Sigmoid colon (tissue), 7 donors: ENCODE data around the gene CCDC90B. TPM values are rescaled to one million over a fixed set of nuclear protein-coding genes. Genes with fewer than 3 reads are reported as not detected.
"Not testable (repeated sequence)": the region's sequence is repeated elsewhere in the genome, so short reads cannot be mapped to it uniquely, and the experiment has no call there.

Experiments
- DNase-seq: peaks from one replicate; pipeline ENCODE4 v3.0.0-alpha.2; 2019
- H3K27ac ChIP-seq, 4 donors: fragments of 200-600 bp; sonication (generic); one replicate each; pipeline ENCODE4 v1.5.1; 2016 to 2019; ENCODE audit warnings: mild to moderate bottlenecking in 1 of 4
- H3K27me3 ChIP-seq, 3 donors: fragments of 200-600 bp; sonication (generic); one replicate each; pipeline ENCODE4 v1.5.1; 2019; ENCODE audit warnings: mild to moderate bottlenecking in 1 of 3
- H3K36me3 ChIP-seq, 4 donors: fragments of 200-600 bp; sonication (generic); one replicate each; pipeline ENCODE4 v1.5.1; 2016 to 2019
- H3K4me1 ChIP-seq, 4 donors: fragments of 200-600 bp; sonication (generic); one replicate each; pipeline ENCODE4 v1.5.1; 2017 to 2019
- H3K4me3 ChIP-seq, 4 donors: fragments of 200-600 bp; sonication (generic); one replicate each; pipeline ENCODE4 v1.5.1; 2017 to 2019; ENCODE audit warnings: mild to moderate bottlenecking in 2 of 4, moderate library complexity in 1 of 4
- H3K9me3 ChIP-seq, 4 donors: fragments of 200-600 bp in 3 of 4; sonication (generic) in 3 of 4; one replicate each; pipeline versions ENCODE4 v1.5.1 to v1.6.1; 2013 to 2019
- EP300 ChIP-seq, 4 donors: sonication (generic); formaldehyde crosslinking; IDR thresholded peaks; one replicate each; pipeline ENCODE4 v1.6.1; 2017; ENCODE audit warnings: antibody characterized with exemption in 4 of 4
- POLR2A ChIP-seq, 2 donors: fragments of 450-650 bp; IDR thresholded peaks; one replicate each; pipeline ENCODE4 v1.6.1; 2016; ENCODE audit warnings: antibody characterized with exemption in 2 of 2, mild to moderate bottlenecking in 2 of 2, moderate library complexity in 2 of 2
- POLR2AphosphoS5 ChIP-seq, 4 donors: sonication (generic); formaldehyde crosslinking; IDR thresholded peaks; one replicate each; pipeline ENCODE4 v1.6.1; 2017; ENCODE audit warnings: antibody characterized with exemption in 4 of 4
- WGBS, 2 donors: extraction: QIAGEN DNeasy Blood & Tissue Kit; methylation state at CpG; one replicate each; pipeline ENCODE4 v1.1.7; 2013; 5-methylcytosine and 5-hydroxymethylcytosine counted together
- intact Hi-C: fragments of 100-400 bp; cut with DNase I; formaldehyde crosslinking; loops from one replicate; pipeline ENCODE4 v1.15.1; 2023
- polyA plus RNA-seq, 3 donors: library from polyadenylated mRNA; stranded (reverse); fragments of 200-250 nt; gene quantifications; one replicate each; pipeline ENCODE4 v1.2.3, GENCODE V29; 2013
- total RNA-seq, 4 donors: library from RNA; depleted of rRNA; stranded (reverse); fragments of >200 nt; gene quantifications; one replicate each; pipeline ENCODE4 v1.1.0, GENCODE V29; 2016
- TF ChIP-seq, protein P1 (sequence below), 4 experiments: fragments of 450-650 bp in 3 of 4; fragments of 200-600 bp in 1 of 4; IDR thresholded peaks; one replicate each; pipeline ENCODE4 v1.5.1; 2016 to 2019; ENCODE audit warnings: antibody characterized with exemption in 4 of 4, mild to moderate bottlenecking in 3 of 4, moderate library complexity in 2 of 4
- donor health status: healthy with polysubstance abuse.
- donor health status: Bipolar disorder and iron deficiency.
- donor health status: healthy.

CCDC90B gene
- total and polyA plus RNA-seq, 7 donors = 28.6 to 51.3 (median 44.4) TPM

DNA sequence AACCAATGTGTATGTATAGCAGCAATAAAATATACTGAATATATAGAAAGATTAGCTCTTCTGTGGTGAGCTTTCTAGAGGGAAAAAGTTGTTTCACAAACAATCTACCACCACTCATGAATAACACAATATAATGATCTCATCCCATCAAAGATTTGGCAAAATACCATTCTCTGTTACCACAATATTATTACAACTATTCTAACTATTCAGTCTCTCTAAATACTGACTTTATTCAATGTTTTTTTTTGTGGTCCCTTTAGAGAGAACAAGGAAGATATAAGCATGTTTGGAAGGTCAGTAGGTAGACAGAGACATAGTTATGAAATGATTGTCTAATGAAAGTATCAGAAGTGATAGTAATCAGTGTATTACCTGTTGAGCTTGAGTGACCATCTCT lies 7.8 kb downstream of the CCDC90B start:
- H3K36me3 ChIP-seq = peaks cover 0 to 68% (median 4%) of the 10 kb centered on the region in 4 donors

DNA sequence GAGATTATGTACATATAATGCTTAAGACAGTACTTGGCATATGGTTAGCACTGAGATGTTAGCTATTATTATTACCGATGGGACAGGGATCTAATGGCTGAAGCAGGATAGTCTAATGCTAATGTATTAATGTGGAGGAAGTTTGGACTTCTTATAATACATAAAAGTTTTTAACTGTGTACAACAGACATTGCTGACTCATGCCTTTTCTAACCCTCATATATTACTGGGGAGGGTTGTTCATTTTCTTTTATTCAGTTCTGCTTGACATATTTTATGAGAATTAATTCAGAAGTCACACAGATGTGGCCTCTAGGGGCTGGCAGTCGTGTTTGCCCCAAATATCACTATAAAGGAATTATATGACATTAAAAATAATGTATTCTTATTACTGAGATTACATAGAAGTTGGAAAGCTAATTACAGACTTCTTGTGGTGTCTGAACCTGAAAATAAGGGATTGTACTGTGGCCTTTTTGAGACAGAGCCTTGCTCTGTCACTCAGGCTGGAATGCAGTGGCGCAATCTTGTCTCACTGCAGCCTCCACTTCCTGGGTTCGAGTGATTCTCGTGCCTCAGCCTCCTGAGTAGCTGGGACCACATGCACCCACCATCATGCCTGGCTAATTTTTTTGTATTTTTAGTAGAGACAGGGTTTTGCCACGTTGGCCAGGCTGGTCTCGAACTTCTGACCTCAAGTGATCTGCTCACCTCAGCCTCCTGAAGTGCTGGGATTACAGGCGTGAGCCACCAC lies 10.1 kb downstream of the CCDC90B start:
- intact Hi-C loops = no loop called here
- no peak for TF ChIP-seq POLR2AphosphoS5 (IDR thresholded peaks at IDR 0.05)
- TF ChIP-seq POLR2A (IDR thresholded peaks at IDR 0.05) = no peak
- no peak for TF ChIP-seq EP300 (IDR thresholded peaks at IDR 0.05)
- TF ChIP-seq, protein P1, sequence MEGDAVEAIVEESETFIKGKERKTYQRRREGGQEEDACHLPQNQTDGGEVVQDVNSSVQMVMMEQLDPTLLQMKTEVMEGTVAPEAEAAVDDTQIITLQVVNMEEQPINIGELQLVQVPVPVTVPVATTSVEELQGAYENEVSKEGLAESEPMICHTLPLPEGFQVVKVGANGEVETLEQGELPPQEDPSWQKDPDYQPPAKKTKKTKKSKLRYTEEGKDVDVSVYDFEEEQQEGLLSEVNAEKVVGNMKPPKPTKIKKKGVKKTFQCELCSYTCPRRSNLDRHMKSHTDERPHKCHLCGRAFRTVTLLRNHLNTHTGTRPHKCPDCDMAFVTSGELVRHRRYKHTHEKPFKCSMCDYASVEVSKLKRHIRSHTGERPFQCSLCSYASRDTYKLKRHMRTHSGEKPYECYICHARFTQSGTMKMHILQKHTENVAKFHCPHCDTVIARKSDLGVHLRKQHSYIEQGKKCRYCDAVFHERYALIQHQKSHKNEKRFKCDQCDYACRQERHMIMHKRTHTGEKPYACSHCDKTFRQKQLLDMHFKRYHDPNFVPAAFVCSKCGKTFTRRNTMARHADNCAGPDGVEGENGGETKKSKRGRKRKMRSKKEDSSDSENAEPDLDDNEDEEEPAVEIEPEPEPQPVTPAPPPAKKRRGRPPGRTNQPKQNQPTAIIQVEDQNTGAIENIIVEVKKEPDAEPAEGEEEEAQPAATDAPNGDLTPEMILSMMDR (IDR thresholded peaks at IDR 0.05) = no peak
- 94% methylated on average over 8 of the region's 8 CpGs for WGBS, 2 donors
- Histone ChIP-seq H3K27me3 (no peaks in the 10 kb centered on the region), H3K36me3 (peaks cover 9 to 91% (median 12%) of the 10 kb centered on the region in 4 donors), H3K27ac (no peak overlapping the region), H3K9me3 (no peaks in the 10 kb centered on the region), H3K4me3 (no peak overlapping the region), H3K4me1 (peaks cover 0 to under 1% (median 0%) of the 10 kb centered on the region in 4 donors)
- no peak for DNase-seq

More for the DNA sequence above, 7.8 kb downstream of the CCDC90B start:
- Histone ChIP-seq H3K27ac (no peak overlapping the region), H3K4me1 (peaks cover 0 to 24% (median 19%) of the 10 kb centered on the region in 4 donors), H3K4me3 (no peak overlapping the region), H3K27me3 (no peaks in the 10 kb centered on the region), H3K9me3 (no peaks in the 10 kb centered on the region)
- TF ChIP-seq EP300 (IDR thresholded peaks at IDR 0.05) (no peak), POLR2AphosphoS5 (IDR thresholded peaks at IDR 0.05) (no peak), POLR2A (IDR thresholded peaks at IDR 0.05) (no peak)
- TF ChIP-seq, protein P1 (IDR thresholded peaks at IDR 0.05) = no peak
- intact Hi-C loops = no loop called here
- DNase-seq = no peak

DNA sequence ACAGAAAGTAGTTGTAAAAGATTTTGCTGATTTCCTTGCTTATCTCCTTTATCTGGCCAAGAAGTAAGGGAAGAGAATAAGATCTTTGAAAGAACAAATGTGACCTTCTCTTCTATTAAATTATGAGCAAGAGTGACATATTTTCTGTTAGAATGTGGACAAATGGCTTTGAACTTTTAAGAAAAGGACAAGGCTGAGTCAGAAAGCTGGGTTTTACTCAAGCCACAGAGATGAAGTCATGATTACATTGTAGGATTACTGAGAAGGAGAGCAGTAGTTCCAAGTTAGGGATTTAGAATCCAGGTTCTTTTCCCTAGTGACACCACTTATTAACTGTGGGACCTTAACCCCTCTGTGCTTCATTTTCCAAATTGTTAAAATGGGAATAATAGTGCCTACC lies 13.5 kb downstream of the CCDC90B start:
- Histone ChIP-seq H3K9me3 (no peaks in the 10 kb centered on the region), H3K4me3 (no peak overlapping the region), H3K27me3 (no peaks in the 10 kb centered on the region), H3K36me3 (peaks cover 4 to 64% (median 12%) of the 10 kb centered on the region in 4 donors), H3K27ac (no peak overlapping the region), H3K4me1 (no peaks in the 10 kb centered on the region)
- TF ChIP-seq, protein P1 (IDR thresholded peaks at IDR 0.05) = no peak
- TF ChIP-seq POLR2A (IDR thresholded peaks at IDR 0.05) (no peak), EP300 (IDR thresholded peaks at IDR 0.05) (no peak), POLR2AphosphoS5 (IDR thresholded peaks at IDR 0.05) (no peak)
- DNase-seq = no peak
- intact Hi-C loops = no loop called here

DNA sequence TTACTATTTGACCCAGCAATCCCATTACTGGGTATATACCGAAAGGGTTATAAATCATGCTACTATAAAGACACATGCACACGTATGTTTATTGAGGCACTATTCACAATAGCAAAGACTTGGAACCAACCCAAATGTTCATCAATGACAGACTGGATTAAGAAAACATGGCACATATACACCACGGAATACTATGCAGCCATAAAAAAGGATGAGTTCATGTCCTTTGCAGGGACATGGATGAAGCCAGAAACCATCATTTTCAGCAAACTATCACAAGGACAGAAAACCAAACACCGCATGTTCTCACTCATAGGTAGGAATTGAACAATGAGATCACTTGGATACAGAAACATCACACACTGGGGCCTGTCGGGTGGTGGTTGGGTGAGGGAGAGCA lies 14.4 kb downstream of the CCDC90B start:
- H3K27me3 ChIP-seq, H3K9me3 ChIP-seq, H3K27ac ChIP-seq, intact Hi-C loops, H3K4me3 ChIP-seq, DNase-seq, H3K4me1 ChIP-seq: not testable (repeated sequence)
- 96 to 98% methylated on average over 5 of the region's 5 CpGs for WGBS, 2 donors
- peaks cover 2 to 61% (median 13%) of the 10 kb centered on the region in 4 donors for H3K36me3 ChIP-seq

DNA sequence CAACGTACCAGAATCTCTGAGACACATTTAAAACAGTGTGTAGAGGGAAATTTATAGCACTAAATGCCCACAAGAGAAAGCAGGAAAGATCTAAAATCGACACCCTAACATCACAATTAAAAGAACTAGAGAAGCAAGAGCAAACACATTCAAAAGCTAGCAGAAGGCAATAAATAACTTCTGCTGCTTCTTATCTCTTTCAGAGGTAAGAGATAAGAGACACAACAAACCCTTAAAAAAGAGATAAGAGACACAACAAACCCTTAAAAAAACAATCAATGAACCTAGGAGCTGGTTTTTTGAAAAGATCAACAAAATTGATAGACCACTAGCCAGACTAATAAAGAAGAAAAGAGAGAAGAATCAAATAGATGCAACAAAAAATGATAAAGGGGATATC lies 17.1 kb downstream of the CCDC90B start:
- H3K27me3 ChIP-seq, H3K27ac ChIP-seq, H3K9me3 ChIP-seq, DNase-seq, intact Hi-C loops, H3K4me1 ChIP-seq, H3K4me3 ChIP-seq: not testable (repeated sequence)
- H3K36me3 ChIP-seq = peaks cover 2 to 58% (median 25%) of the 10 kb centered on the region in 4 donors
- WGBS, 2 donors = 32 to 54% methylated on average over 2 of the region's 2 CpGs

DNA sequence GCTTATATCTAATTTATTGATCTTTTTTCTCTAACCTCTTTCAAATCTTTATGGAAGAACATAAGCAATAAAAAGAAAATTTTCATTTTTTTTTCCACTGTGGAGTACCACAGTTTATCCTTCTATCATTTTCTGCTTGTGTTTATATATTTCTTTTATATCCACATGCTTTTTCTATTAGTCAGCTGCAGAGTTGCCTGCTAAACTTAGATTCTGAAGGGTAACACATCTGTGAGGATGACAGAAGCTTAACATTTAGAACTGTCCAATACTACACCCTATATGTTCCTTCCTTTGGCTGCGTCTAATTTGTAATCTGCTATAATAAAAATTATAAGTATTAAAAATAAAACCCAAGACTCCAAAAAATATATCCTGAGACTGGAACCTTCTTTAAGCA lies 20.8 kb downstream of the CCDC90B start:
- H3K9me3 ChIP-seq = no peaks in the 10 kb centered on the region
- 95 to 96% methylated on average over 1 of the region's 1 CpG for WGBS, 2 donors
- H3K4me1 ChIP-seq = no peaks in the 10 kb centered on the region
- no peak overlapping the region for H3K27ac ChIP-seq
- H3K27me3 ChIP-seq = no peaks in the 10 kb centered on the region
- DNase-seq = no peak
- H3K4me3 ChIP-seq = no peak overlapping the region
- TF ChIP-seq POLR2AphosphoS5 (IDR thresholded peaks at IDR 0.05) (no peak), POLR2A (IDR thresholded peaks at IDR 0.05) (no peak), EP300 (IDR thresholded peaks at IDR 0.05) (no peak)
- TF ChIP-seq, protein P1 (IDR thresholded peaks at IDR 0.05) = no peak
- intact Hi-C loops = no loop called here
- H3K36me3 ChIP-seq = peaks cover 0 to 64% (median 28%) of the 10 kb centered on the region in 4 donors
